ENCODE data around the gene SMYD3.
"Not testable (repeated sequence)": the region's sequence is repeated elsewhere in the genome, so short reads cannot be mapped to it uniquely, and the experiment has no call there.

Gene SMYD3

GRCh38 chr1:245809361-245809760 is 697.7 kb downstream of the SMYD3 start:
- DNase-seq, result no peak

- no peak for DNase-seq
Measured at GRCh38 chr1:245807954-245808719, 698.9 kb downstream of the SMYD3 start.

DNA sequence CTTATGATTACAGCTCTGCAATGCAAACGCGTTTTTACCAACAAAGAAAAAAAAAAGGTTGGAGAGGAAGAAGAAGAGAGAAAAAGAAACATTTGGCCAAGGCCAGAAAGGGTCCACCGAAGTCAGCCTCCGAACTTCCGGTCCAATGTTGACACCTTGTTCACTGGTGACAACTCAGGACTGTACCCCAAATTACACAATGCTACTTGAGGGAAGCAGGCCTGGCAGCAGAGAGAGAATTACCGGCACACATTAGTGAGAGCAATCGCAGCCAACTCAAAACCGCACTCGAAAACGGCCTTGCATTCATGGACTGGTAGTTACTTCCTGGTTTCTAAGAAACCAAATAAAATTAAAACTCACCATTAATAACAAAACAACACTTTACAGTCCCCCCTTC is 699.8 kb downstream of the SMYD3 start:
- no peak for DNase-seq

DNA sequence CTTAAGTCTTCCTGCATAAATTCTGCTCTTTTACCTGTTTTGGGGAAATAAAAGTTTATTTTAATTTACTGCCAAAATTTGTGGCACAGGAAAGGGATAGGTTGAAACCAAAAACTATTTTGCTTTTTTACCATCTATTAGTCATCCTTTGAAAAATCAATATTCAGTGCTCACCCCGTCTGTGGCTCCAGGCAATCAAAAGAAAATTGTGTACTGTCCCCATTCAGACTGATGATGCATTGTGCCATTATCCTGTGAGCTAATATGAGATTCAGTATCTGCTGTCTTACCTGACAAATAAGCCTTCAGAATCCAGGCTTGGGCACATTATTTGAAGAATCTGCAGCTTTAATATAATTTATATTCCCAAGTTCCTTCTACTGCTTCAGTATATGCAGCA is 701.5 kb downstream of the SMYD3 start:
- DNase-seq, result no peak

DNA sequence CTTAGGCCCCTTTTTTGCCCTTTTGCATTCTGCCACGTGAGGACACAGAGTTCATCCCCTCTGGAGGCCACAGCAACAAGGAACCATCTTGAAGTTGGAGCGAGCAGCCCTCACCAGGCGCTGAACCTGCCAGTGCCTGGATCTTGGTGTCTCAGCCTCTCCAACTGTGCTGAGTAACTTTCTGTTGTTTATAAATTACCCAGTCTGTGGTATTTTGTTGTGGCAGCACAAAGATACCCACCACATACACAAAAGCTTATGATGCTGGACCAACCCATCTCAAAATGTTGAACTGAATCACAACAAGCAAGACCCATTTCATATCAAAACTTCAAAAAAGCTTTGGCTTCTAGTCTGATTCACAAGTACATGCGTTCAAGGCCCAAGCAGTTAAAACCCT is 702.4 kb downstream of the SMYD3 start:
- no peak for DNase-seq

GRCh38 chr1:245803666-245804037 is 703.4 kb downstream of the SMYD3 start:
- DNase-seq, result no peak

- no peak for DNase-seq
Measured at GRCh38 chr1:245802941-245803665, 704.0 kb downstream of the SMYD3 start.

- no peak for DNase-seq
Measured at GRCh38 chr1:245800901-245801605, 706.0 kb downstream of the SMYD3 start.

DNA sequence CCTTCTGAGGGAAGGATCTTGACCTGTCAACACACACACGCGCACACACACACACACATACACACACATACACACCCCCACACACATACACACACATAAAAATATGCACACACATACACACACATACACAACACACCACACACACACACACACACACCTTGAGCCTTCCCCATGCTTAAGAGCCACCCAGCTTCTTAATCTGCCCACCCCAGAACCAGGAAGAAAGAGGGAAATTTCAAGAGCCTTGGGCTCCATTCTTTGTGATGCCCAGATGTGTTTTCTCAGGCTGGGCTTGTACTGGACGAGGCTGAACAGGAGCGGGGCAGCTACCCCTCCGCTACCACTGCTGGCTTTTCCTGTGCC is 708.7 kb downstream of the SMYD3 start:
- DNase-seq, result no peak

DNA sequence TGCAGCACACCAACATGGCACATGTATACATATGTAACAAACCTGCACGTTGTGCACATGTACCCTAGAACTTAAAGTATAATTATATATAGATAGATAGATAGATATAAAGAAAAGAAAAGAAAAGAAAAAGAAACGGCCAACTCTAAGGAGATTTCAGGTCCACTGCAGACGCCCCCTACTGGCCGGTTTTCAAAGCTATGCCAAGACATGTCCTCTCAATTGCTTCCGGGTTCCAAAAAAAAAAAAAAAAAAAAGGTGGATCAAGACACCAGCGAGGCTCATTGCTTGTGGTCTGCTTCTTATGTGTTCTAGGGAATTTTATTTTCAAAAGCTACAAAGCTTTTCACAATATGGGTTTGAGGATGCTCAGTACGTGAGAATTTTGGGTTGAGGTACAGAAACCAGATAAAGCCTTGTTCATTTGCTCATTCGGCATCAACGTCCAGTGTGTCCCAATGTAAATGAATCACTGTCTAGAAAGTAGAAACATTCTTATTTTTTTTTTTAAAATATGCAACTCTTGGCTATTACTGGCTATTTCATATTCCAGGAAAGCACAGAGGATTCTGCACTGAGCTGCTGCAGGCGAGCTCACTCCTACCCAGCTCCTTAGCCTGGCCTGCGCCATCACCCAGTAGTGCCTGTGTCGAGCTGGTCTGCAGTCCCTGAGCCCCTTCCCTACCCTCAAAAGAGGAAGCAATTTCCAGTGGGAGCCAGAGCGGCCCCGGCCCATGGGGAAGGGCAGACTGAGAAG is 709.3 kb downstream of the SMYD3 start:
- DNase-seq, result no peak

GRCh38 chr1:245791410-245792312 is 715.4 kb downstream of the SMYD3 start:
- DNase-seq, result no peak

- no peak for DNase-seq
Measured at GRCh38 chr1:245790441-245790840, 716.6 kb downstream of the SMYD3 start.

GRCh38 chr1:245788886-245789285 is 718.2 kb downstream of the SMYD3 start:
- DNase-seq, result no peak

GRCh38 chr1:245788269-245788668 is 718.8 kb downstream of the SMYD3 start:
- no peak for DNase-seq

GRCh38 chr1:245786948-245787347 is 720.1 kb downstream of the SMYD3 start:
- DNase-seq, result no peak

GRCh38 chr1:245779797-245780755 is 727.0 kb downstream of the SMYD3 start:
- DNase-seq, result no peak

DNA sequence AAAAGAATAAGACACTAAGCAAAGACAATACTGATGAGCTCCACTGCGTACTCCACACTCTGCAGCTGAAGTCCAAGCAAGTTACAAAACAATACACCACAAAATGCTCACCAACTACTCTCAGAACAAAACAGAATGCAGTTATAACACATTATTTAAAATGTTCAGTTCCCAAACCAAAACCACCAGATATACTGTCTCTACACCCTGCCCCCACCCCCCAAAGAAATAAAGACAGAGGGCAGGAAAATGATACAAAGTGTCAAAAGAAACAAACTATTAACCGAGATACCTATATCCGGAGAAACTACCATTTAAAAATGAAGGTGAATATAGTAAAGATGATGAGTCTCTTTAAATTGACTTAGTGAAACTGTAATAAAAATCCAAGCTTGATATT is 729.3 kb downstream of the SMYD3 start:
- no peak for DNase-seq

- no peak for DNase-seq
Measured at GRCh38 chr1:245776694-245777332, 730.3 kb downstream of the SMYD3 start.

DNA sequence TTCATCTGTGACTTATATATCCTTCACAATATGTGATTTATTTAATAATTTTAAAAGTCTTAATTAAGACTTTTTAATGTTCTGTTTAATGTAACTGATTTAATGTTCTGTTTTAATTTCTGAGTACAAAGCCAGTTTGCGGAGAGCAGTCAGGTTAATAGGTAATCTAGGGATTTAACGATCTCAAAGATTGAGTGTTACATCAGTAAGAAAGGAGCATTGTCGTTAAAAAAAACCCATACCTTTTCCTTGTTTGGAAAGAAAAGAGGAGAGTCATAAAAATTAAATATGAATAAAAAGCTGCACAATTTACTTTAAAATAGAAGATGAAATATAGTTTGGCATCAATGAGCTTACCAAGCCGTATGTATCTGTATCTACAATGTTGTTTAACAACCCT is 730.9 kb downstream of the SMYD3 start:
- no peak for DNase-seq

- not testable (repeated sequence) for DNase-seq
Measured at GRCh38 chr1:245774931-245775330, 732.1 kb downstream of the SMYD3 start.

Measured in activated CD8-positive, alpha-beta memory T cell treated with anti-CD3 and anti-CD28 coated beads, Interleukin-2, amount 50 U/mL, for 4 hours (primary cell).